GM23338 (cell line): Measurements from ENCODE around the gene HCRTR1. TPM values are rescaled to one million over a fixed set of nuclear protein-coding genes. Genes with fewer than 3 reads are reported as not detected.

Source experiments
- ATAC-seq: fragments of 200-7000 bp; cut with Tn5 transposase; 3 replicates; pipeline ENCODE4 v1.9.1; 2020
- DNase-seq: peaks from one replicate; pipeline ENCODE4 v3.0.0-alpha.2; 2015; ENCODE audit warnings: low spot score
- H2AFZ ChIP-seq: fragments of 200-600 bp; sonication (generic); 2 replicates; pipeline ENCODE4 v1.8.0; 2016; ENCODE audit warnings: antibody characterized with exemption, mild to moderate bottlenecking, moderate library complexity
- H3F3A ChIP-seq: fragments of 200-600 bp; sonication (generic); replicated peaks from 2 replicates; pipeline ENCODE4 v1.8.0; 2017; ENCODE audit warnings: antibody characterized with exemption, mixed run types, low read depth
- H3K27ac ChIP-seq: fragments of 200-600 bp; sonication (generic); 2 replicates; pipeline ENCODE4 v1.6.1; 2016; ENCODE audit warnings: low read depth
- H3K27me3 ChIP-seq: fragments of 200-600 bp; sonication (generic); 2 replicates; pipeline ENCODE4 v1.8.0; 2016; ENCODE audit warnings: mild to moderate bottlenecking, mixed run types, moderate library complexity; ENCODE audit not compliant: insufficient read depth
- H3K36me3 ChIP-seq: fragments of 200-600 bp; sonication (generic); 2 replicates; pipeline ENCODE4 v1.8.0; 2016; ENCODE audit warnings: mild to moderate bottlenecking; ENCODE audit not compliant: insufficient read depth
- H3K4me1 ChIP-seq: fragments of 200-600 bp; sonication (generic); 2 replicates; pipeline ENCODE4 v1.8.0; 2016; ENCODE audit warnings: mild to moderate bottlenecking, moderate library complexity; ENCODE audit not compliant: insufficient read depth
- H3K4me2 ChIP-seq: fragments of 200-600 bp; sonication (generic); 2 replicates; pipeline ENCODE4 v1.7.1; 2017; ENCODE audit warnings: mixed run types
- H3K4me3 ChIP-seq: fragments of 200-600 bp; sonication (generic); 2 replicates; pipeline ENCODE4 v1.6.1; 2016; ENCODE audit warnings: mixed run types
- H3K79me2 ChIP-seq: fragments of 200-600 bp; sonication (generic); replicated peaks from 2 replicates; pipeline ENCODE4 v1.8.0; 2017; ENCODE audit warnings: mild to moderate bottlenecking; ENCODE audit not compliant: insufficient read depth
- H3K9me2 ChIP-seq: fragments of 200-600 bp; sonication (generic); 2 replicates; pipeline ENCODE4 v1.8.0; 2017; ENCODE audit not compliant: insufficient read depth
- H4K20me1 ChIP-seq: fragments of 200-600 bp; sonication (generic); replicated peaks from 2 replicates; pipeline ENCODE4 v1.8.0; 2017; ENCODE audit warnings: mild to moderate bottlenecking; ENCODE audit not compliant: insufficient read depth
- H3K27ac Mint-ChIP-seq: 2 replicates; pipeline ENCODE4 v1.8.0; 2020; ENCODE audit warnings: inconsistent platforms, mild to moderate bottlenecking, moderate library complexity, mixed read lengths
- H3K27me3 Mint-ChIP-seq: 3 replicates; pipeline ENCODE4 v1.8.0; 2022; ENCODE audit warnings: low read depth, mild to moderate bottlenecking, moderate library complexity, mixed read lengths, inconsistent platforms; ENCODE audit not compliant: insufficient read depth, poor library complexity
- H3K36me3 Mint-ChIP-seq: 3 replicates; pipeline ENCODE4 v1.8.0; 2021; ENCODE audit warnings: low read depth, mild to moderate bottlenecking, inconsistent platforms, moderate library complexity, mixed read lengths
- H3K4me1 Mint-ChIP-seq: 3 replicates; pipeline ENCODE4 v1.8.0; 2020; ENCODE audit warnings: mild to moderate bottlenecking, inconsistent platforms, mixed read lengths
- H3K4me3 Mint-ChIP-seq: 3 replicates; pipeline ENCODE4 v1.8.0; 2021; ENCODE audit warnings: moderate library complexity, mild to moderate bottlenecking, inconsistent platforms, mixed read lengths
- H3K9me3 Mint-ChIP-seq: 3 replicates; pipeline ENCODE4 v1.8.0; 2020; ENCODE audit warnings: moderate library complexity, mild to moderate bottlenecking, inconsistent platforms, mixed read lengths
- CREB1 ChIP-seq: fragments of 250-450 bp; sonication (Bioruptor Pico); IDR thresholded peaks from 2 replicates; pipeline ENCODE4 v1.5.0; 2020; ENCODE audit warnings: low read depth, mild to moderate bottlenecking, moderate library complexity
- CTCF ChIP-seq, 2 experiments: fragments of 200-600 bp in 1 of 2; sonication (generic) in 1 of 2; conservative IDR thresholded peaks; 2 replicates each; pipeline versions ENCODE4 v1.5.1 to v1.6.1; 2016 to 2017; ENCODE audit warnings: antibody characterized with exemption in 2 of 2, low read depth in 2 of 2, mild to moderate bottlenecking in 2 of 2, moderate library complexity in 1 of 2
- EZH2phosphoT487 ChIP-seq: fragments of 200-600 bp; sonication (generic); IDR thresholded peaks from one replicate; pipeline ENCODE4 v1.8.1; 2018; ENCODE audit warnings: antibody characterized with exemption; ENCODE audit not compliant: unreplicated experiment
- JUNB ChIP-seq: IDR thresholded peaks from one replicate; pipeline ENCODE4 v1.6.1; 2016; ENCODE audit warnings: antibody characterized with exemption; ENCODE audit not compliant: unreplicated experiment
- NANOG ChIP-seq: IDR thresholded peaks from 2 replicates; pipeline ENCODE4 v1.6.1; 2016; ENCODE audit warnings: antibody characterized with exemption, borderline replicate concordance
- POLR2AphosphoS5 ChIP-seq: IDR thresholded peaks from 2 replicates; pipeline ENCODE4 v1.6.1; 2016; ENCODE audit warnings: antibody characterized with exemption, low read depth
- REST ChIP-seq: IDR thresholded peaks from one replicate; pipeline ENCODE4 v1.6.1; 2018; ENCODE audit warnings: antibody characterized with exemption; ENCODE audit not compliant: unreplicated experiment
- ZNF114 ChIP-seq: fragments of 250-450 bp; sonication (Bioruptor Pico); IDR thresholded peaks from 2 replicates; pipeline ENCODE4 v1.5.0; 2020; ENCODE audit warnings: mild to moderate bottlenecking, moderate library complexity
- polyA plus RNA-seq: library from polyadenylated mRNA; unstranded; fragments of >200 nt; fragmentation: Nextera tagmentation; extraction: Ambion mirVana; gene quantifications from 2 replicates; pipeline ENCODE4 v1.2.1, GENCODE V29; 2016
- total RNA-seq: library from RNA; depleted of rRNA; stranded (reverse); fragments of >200 nt; shearing (Covaris generic); gene quantifications from 2 replicates; pipeline ENCODE4 v1.2.3, GENCODE V29; 2014
- TF ChIP-seq, protein P1 (sequence below): IDR thresholded peaks from 2 replicates; pipeline ENCODE4 v1.6.1; 2016; ENCODE audit warnings: antibody characterized with exemption

The HCRTR1 gene
- total and polyA plus RNA-seq, 2 experiments from 2014 or later, result 0.15 to 1.0 TPM

GRCh38 chr1:31671561-31672201 is 54.2 kb downstream of the HCRTR1 start:
- H3K27ac Mint-ChIP-seq, result no peak overlapping the region

More at GRCh38 chr1:31671561-31672201, 54.2 kb downstream of the HCRTR1 start:
- no peaks in the 10 kb centered on the region for H3K27me3 ChIP-seq
- no peaks in the 10 kb centered on the region for H3K36me3 ChIP-seq
- no peak for ATAC-seq
- H3K4me2 ChIP-seq, result no peak overlapping the region
- no peaks in the 10 kb centered on the region for H3K79me2 ChIP-seq
- no peaks in the 10 kb centered on the region for H4K20me1 ChIP-seq
- H3K4me1 ChIP-seq, result peaks cover 14% of the 10 kb centered on the region
- TF ChIP-seq CTCF (conservative IDR thresholded peaks at IDR 0.05; ENCODE audit: low read depth in 2 of 2) (no peak), ZNF114 (CRISPR knock-in tag) (no peak), JUNB (no peak), EZH2phosphoT487 (no peak), NANOG (no peak), REST (no peak), CREB1 (no peak), POLR2AphosphoS5 (no peak)
- TF ChIP-seq, protein P1, sequence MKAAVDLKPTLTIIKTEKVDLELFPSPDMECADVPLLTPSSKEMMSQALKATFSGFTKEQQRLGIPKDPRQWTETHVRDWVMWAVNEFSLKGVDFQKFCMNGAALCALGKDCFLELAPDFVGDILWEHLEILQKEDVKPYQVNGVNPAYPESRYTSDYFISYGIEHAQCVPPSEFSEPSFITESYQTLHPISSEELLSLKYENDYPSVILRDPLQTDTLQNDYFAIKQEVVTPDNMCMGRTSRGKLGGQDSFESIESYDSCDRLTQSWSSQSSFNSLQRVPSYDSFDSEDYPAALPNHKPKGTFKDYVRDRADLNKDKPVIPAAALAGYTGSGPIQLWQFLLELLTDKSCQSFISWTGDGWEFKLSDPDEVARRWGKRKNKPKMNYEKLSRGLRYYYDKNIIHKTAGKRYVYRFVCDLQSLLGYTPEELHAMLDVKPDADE, result no peak
- Mint-ChIP-seq H3K4me1 (peaks cover 29% of the 10 kb centered on the region), H3K4me3 (no peak overlapping the region), H3K9me3 (no peaks in the 10 kb centered on the region), H3K27me3 (peaks cover 12% of the 10 kb centered on the region), H3K36me3 (no peaks in the 10 kb centered on the region)
- DNase-seq, result no peak
- no peak overlapping the region for H3K4me3 ChIP-seq
- no peak overlapping the region for H3K27ac ChIP-seq
- H3K9me2 ChIP-seq, result no peaks in the 10 kb centered on the region
- H2AFZ ChIP-seq, result no peak overlapping the region
- H3F3A ChIP-seq, result no peaks in the 10 kb centered on the region
